HG03469 (cell line): ENCODE results near the gene PNN.

ENCODE experiments used
- ATAC-seq: cut with Tn5 transposase; IDR thresholded peaks from one replicate; pipeline ENCODE4 v1.9.1; 2021; ENCODE audit warnings: mild to moderate bottlenecking, moderate library complexity, moderate number of reproducible peaks; ENCODE audit not compliant: unreplicated experiment

Gene PNN

GRCh38 chr14:39228509-39229221 lies 53.6 kb downstream of the PNN start:
- ATAC-seq = no peak

GRCh38 chr14:39229222-39229543 lies 54.1 kb downstream of the PNN start:
- ATAC-seq = no peak

GRCh38 chr14:39229601-39230110 lies 54.6 kb downstream of the PNN start:
- no peak for ATAC-seq

- no peak for ATAC-seq
These were observed 55.5 kb downstream of the PNN start for GRCh38 chr14:39230416-39231035.

GRCh38 chr14:39231751-39232553 lies 56.9 kb downstream of the PNN start:
- ATAC-seq = peak; percentile 47
